Measurements from ENCODE around the gene SPOCK1.

The SPOCK1 gene

GRCh38 chr5:137304226-137304874, 194.8 kb downstream of the SPOCK1 start:
- DNase-seq (ENCODE audit: low read depth) = peak; percentile 97
- no peak for TF ChIP-seq CTCF (IDR thresholded peaks at IDR 0.05; ENCODE audit: control insufficient read depth, extremely low read depth, insufficient read depth)
- H3K4me3 ChIP-seq (ENCODE audit: low read depth, low read length) = no peak overlapping the region

GRCh38 chr5:137303509-137303908, 195.6 kb downstream of the SPOCK1 start:
- no peak for TF ChIP-seq CTCF (IDR thresholded peaks at IDR 0.05; ENCODE audit: control insufficient read depth, extremely low read depth, insufficient read depth)
- no peak for DNase-seq (ENCODE audit: low read depth)
- no peak overlapping the region for H3K4me3 ChIP-seq (ENCODE audit: low read depth, low read length)

GRCh38 chr5:137300411-137301240, 198.5 kb downstream of the SPOCK1 start:
- DNase-seq (ENCODE audit: low read depth) = no peak
- H3K4me3 ChIP-seq (ENCODE audit: low read depth, low read length) = no peak overlapping the region
- no peak for TF ChIP-seq CTCF (IDR thresholded peaks at IDR 0.05; ENCODE audit: control insufficient read depth, extremely low read depth, insufficient read depth)

- no peak for DNase-seq (ENCODE audit: low read depth)
These were observed 202.8 kb downstream of the SPOCK1 start for GRCh38 chr5:137296213-137296781.

GRCh38 chr5:137294604-137295003, 204.5 kb downstream of the SPOCK1 start:
- TF ChIP-seq CTCF (IDR thresholded peaks at IDR 0.05; ENCODE audit: control insufficient read depth, extremely low read depth, insufficient read depth) = no peak
- H3K4me3 ChIP-seq (ENCODE audit: low read depth, low read length) = no peak overlapping the region
- no peak for DNase-seq (ENCODE audit: low read depth)

More at GRCh38 chr5:137296213-137296781, 202.8 kb downstream of the SPOCK1 start:
- H3K4me3 ChIP-seq (ENCODE audit: low read depth, low read length) = no peak overlapping the region
- TF ChIP-seq CTCF (IDR thresholded peaks at IDR 0.05; ENCODE audit: control insufficient read depth, extremely low read depth, insufficient read depth) = no peak

GRCh38 chr5:137292461-137293027, 206.6 kb downstream of the SPOCK1 start:
- peak; percentile 71 for DNase-seq (ENCODE audit: low read depth)
- H3K4me3 ChIP-seq (ENCODE audit: low read depth, low read length) = no peak overlapping the region
- TF ChIP-seq CTCF (IDR thresholded peaks at IDR 0.05; ENCODE audit: control insufficient read depth, extremely low read depth, insufficient read depth) = no peak
